ENCODE data around the gene MAP6D1.
A peak's percentile ranks its signal among the peaks of the same experiment; 100 is the strongest.

Gene MAP6D1

GRCh38 chr3:183825456-183826161 is at the start of gene MAP6D1:
Gene MAP6D1 (minus strand): TSS chr3:183825577. CDS start chr3:183825547, 30 bp downstream.
- DNase-seq, result peak in 1 of 2 experiments; percentile 41

GRCh38 chr3:183873914-183874313 is 48.5 kb upstream of the MAP6D1 start:
- DNase-seq, result no peak

DNA sequence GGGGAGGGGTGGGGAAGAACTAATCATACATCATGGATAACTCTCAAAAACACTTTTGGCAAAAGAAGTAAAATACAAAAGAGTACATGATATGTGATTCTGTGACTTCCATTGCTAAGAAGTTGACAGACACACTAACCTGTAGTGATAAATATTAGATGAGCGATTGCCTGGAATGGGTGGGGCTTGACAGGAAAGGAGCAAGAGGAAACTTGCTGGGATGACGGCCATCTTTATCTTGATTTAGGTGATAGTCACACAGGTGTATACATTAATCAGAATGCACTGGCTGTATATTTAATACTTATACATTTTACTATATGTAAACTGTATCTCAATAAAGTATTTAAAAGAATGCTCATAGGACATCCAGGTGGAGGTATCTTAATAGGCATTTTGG is 46.2 kb upstream of the MAP6D1 start:
- DNase-seq, result no peak

- DNase-seq, result no peak
Observed at GRCh38 chr3:183870563-183870962, 45.2 kb upstream of the MAP6D1 start.

- DNase-seq, result no peak
Observed at GRCh38 chr3:183868796-183869195, 43.4 kb upstream of the MAP6D1 start.

DNA sequence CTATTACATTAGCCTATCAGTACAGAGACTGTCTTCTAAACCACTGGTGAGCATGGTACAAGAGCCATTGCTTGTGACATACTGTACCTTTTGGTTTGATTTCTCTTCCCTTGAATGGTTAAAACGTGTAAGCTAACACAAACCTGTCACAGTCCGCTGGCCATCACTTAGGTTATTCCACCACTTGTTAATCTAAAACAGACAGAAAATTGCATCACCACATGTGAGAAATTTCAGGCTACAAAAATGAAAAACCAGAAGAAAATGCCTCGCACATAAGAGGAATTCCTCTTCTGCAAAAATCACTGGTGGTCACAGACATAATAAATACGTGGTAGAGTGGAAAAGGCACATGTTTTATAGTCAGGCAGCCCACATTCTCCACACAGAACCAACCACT is 37.2 kb upstream of the MAP6D1 start:
- DNase-seq, result no peak

- no peak for DNase-seq
Observed at GRCh38 chr3:183857863-183858262, 32.5 kb upstream of the MAP6D1 start.

GRCh38 chr3:183854318-183855035 is 29.1 kb upstream of the MAP6D1 start:
- no peak for DNase-seq

DNA sequence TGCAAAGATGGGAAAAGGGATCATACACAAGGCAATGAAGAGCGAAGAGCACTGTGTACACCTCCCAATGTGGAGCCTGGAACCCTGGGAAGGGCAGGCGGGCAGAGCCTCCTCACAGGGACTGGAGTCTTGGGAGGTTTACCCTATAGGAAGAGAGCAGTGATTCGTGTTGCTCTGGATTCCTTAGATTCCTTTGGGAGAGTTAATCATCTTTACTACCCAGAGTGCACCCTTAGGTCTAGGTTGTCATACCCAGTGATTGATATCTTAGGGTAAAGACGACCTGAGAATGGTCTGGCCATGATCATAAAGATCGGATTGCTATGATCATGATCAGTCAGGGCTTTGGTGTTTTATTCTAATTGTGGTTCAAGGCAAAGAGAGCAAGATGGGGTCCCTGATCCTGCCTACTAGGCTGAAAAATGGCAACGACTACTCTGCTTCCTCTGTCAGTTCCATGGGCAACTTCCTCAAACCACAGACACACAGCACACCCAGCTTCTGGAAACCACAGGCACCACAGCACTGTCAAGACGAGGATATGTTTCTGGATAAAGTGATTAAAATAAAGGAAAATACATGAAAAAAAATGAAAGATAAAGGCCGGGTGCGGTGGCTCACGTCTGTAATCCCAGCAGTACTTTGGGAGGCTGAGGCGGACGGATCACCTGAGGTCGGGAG is 20.4 kb upstream of the MAP6D1 start:
- DNase-seq, result no peak

DNA sequence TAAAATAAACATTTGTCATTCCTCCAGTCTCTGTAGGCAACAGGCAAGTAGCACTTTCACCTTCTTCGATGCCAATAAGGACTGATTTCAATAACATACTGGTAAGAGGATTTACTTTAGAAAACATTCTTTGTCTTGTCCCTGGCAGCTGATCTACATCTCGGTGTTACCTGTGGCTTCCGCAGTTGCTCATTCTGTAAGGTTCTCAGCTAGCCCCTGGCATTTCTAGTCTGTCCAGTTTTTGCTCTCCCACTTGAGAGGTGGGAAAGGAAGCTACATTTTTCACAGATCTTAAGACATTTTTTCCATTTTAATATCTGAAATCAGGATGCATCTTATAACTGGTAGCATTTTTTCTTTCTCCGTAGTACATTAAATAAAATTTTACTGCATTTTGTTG is 19.7 kb upstream of the MAP6D1 start:
- DNase-seq, result no peak

GRCh38 chr3:183844606-183845005 is 19.2 kb upstream of the MAP6D1 start:
- no peak for DNase-seq

DNA sequence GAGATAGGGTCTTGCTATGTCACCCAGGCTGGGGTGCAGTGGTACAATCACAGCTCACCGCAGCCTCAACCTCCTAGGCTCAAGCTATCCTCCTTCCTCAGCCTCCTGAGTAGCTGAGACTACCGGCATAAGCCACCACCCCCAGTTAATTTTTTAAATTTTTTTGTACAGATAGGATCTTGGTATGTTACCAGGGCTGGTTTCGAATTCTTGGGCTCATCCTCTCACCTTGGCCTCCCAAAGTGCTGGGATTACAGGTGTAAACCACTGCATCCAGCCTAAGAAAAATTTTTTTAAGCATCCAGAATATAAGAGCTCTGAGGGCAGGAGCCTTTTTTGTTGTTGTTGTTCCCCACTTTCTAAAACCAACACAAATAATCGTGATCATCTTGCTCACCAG is 14.4 kb upstream of the MAP6D1 start:
- no peak for DNase-seq

GRCh38 chr3:183837894-183838293 is 12.5 kb upstream of the MAP6D1 start:
- no peak for DNase-seq

DNA sequence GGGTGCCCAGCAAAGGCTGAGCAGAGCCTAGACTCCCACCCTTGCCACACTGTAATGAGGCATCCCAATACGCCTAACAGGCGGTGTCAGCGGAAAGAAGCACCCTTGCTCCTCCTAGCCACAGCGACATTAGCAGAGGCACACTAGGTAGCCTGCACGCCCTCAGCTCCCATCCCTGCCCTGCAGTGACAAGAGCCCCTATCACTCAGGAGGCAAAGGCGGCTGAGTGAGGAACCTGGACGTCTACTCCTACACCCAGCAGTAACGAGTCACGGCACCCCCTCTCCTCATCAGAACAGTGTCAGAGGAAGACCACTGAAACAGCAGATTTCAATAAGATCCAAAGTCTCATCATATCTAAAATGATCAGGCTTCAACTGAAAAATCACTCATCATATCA is 12.0 kb upstream of the MAP6D1 start:
- no peak for DNase-seq

GRCh38 chr3:183833516-183833915 is 8.1 kb upstream of the MAP6D1 start:
- no peak for DNase-seq

GRCh38 chr3:183830187-183830586 is 4.8 kb upstream of the MAP6D1 start:
- no peak for DNase-seq

DNA sequence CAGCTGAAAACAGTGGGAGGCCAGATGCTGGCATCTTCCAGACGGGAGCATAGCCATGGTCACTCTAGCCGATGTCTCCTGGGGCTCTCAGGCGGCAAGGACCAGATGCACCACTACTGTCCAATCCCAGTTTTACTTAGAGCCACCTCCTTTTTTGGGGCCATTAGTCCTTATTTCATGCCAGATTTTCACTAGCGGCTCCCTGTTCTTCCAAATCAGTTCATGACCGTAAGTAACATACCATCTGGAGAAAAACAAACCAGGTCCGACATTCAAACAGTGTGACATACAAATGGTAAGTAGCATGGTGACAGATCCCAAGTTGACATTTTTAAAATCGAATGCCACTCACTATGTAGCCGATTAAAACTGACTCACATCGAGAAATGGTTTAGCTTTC is 4.1 kb upstream of the MAP6D1 start:
- DNase-seq, result no peak

- DNase-seq, result no peak
Observed at GRCh38 chr3:183828538-183828870, 3.1 kb upstream of the MAP6D1 start.

DNA sequence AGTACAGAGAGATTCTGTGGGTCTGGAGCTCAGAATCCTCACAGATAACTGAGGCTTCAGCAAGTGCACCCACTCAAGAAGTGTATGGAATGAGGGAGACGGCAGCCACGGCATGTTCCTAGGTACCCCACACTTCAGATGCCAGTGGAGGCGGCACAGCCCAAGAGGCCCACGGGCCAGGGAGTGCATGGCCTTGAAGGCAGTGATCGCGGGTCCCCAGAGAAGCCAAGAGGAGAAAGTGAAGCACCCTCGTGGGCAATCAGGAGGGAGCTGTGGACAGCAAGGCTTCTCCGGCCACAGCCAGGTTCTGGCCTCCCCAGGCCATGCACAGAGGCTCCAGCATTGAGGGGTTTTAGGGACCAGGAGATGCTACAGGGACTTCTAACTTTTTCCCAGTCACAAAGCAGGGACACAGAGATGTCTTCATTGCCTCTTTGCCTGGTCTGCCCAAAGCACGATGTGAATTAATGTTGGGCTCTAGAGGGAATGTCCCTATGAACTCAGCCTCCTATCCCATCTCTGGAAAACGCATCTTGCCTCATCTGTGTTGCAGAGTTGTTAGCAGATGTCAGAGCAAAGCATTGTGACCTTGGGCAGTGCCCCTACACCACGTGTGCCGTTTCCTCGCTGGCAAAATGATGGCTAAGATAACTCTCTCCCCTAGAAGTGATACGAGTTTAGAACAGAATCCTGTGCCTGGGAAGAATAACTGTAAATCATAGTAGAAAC is 2.6 kb upstream of the MAP6D1 start:
- DNase-seq, result no peak

DNA sequence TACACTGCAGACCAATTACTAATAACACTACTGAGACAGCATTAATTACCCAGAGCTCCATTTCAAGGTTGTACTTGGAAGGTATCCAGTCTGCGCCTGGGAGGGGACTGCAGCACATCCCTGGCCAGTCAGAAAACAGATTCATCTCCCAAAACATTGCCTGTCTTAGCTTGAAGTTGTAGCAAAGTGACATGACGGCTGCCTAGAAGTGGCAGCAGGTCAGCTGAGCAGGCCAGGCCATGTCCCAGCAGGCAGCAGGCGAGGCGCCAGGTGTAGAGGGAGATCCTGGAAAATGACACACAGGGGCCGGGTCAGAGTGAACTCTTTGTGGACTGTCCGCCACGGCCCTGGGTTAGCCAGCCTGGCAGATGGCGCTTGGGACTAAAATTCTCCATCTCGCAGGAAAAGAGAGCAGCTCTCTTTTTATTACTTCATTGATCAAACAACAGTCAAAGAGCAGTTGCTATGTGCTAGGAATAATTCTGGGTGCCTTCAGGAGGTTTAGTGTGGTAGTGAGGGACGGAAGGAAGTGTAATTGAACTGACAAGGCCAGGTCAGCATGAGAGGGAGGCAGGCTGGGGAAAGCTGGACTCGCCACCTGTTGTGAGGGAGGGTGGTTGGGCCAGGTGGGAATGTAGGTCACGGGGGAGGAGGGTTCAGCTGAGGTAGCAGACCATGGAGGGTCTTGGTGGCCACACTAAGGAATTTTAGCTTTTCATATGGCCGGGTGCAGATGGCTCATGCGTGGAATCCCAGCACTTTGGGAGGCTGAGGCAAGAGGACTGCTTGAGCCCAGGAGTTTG is 1.3 kb upstream of the MAP6D1 start:
- no peak for DNase-seq

GRCh38 chr3:183824761-183825455 is 469 bp downstream of the MAP6D1 start:
- DNase-seq, result no peak

GRCh38 chr3:183823963-183824362 is 1.4 kb downstream of the MAP6D1 start:
- DNase-seq, result no peak

Data from NCI-H446 (cell line).